Nephron (organoid): ENCODE results near the gene RBP5.
A peak's percentile ranks its signal among the peaks of the same experiment; 100 is the strongest.

Experiments used
- H3K27ac Mint-ChIP-seq, 3 experiments: 2 replicates each; pipeline ENCODE4 v1.8.0; 2020; ENCODE audit warnings: mixed read lengths in 3 of 3, mild to moderate bottlenecking in 2 of 3, moderate library complexity in 1 of 3
- H3K27me3 Mint-ChIP-seq: 2 replicates; pipeline ENCODE4 v1.8.0; 2021; ENCODE audit warnings: low read depth, mild to moderate bottlenecking, moderate library complexity, mixed read lengths
- H3K36me3 Mint-ChIP-seq: 2 replicates; pipeline ENCODE4 v1.8.0; 2020; ENCODE audit warnings: low read depth, mixed read lengths
- H3K4me1 Mint-ChIP-seq: 2 replicates; pipeline ENCODE4 v1.8.0; 2020; ENCODE audit warnings: mixed read lengths
- H3K4me3 Mint-ChIP-seq, 3 experiments: 2 replicates each; pipeline ENCODE4 v1.8.0; 2020; ENCODE audit warnings: mild to moderate bottlenecking in 3 of 3, mixed read lengths in 3 of 3, moderate library complexity in 2 of 3
- H3K9me3 Mint-ChIP-seq: 2 replicates; pipeline ENCODE4 v1.8.0; 2020; ENCODE audit warnings: mixed read lengths
- CTCF ChIP-seq, 3 experiments: fragments of 200-600 bp; sonication (generic); IDR thresholded peaks; one replicate each; pipeline ENCODE4 v1.5.0; 2021; ENCODE audit warnings: antibody characterized with exemption in 3 of 3; ENCODE audit not compliant: unreplicated experiment in 3 of 3

RBP5 gene

GRCh38 chr12:7151532-7151931, 22.8 kb upstream of the RBP5 start:
- Mint-ChIP-seq H3K4me1 (no peaks in the 10 kb centered on the region), H3K27ac (no peak overlapping the region), H3K9me3 (no peaks in the 10 kb centered on the region), H3K27me3 (no peaks in the 10 kb centered on the region), H3K36me3 (peaks cover 48% of the 10 kb centered on the region), H3K4me3 (no peak overlapping the region)
- TF ChIP-seq CTCF (IDR thresholded peaks at IDR 0.05; ENCODE audit: unreplicated experiment in 3 of 3): no peak

GRCh38 chr12:7150841-7151240, 22.2 kb upstream of the RBP5 start:
- Mint-ChIP-seq H3K4me3 (no peak overlapping the region), H3K9me3 (no peaks in the 10 kb centered on the region), H3K27me3 (no peaks in the 10 kb centered on the region), H3K4me1 (no peaks in the 10 kb centered on the region), H3K36me3 (peaks cover 47% of the 10 kb centered on the region), H3K27ac (no peak overlapping the region)
- TF ChIP-seq CTCF (IDR thresholded peaks at IDR 0.05; ENCODE audit: unreplicated experiment in 3 of 3): no peak

GRCh38 chr12:7150356-7150755, 21.7 kb upstream of the RBP5 start:
- Mint-ChIP-seq H3K36me3 (peaks cover 51% of the 10 kb centered on the region), H3K9me3 (no peaks in the 10 kb centered on the region), H3K27ac (no peak overlapping the region), H3K4me1 (no peaks in the 10 kb centered on the region), H3K4me3 (no peak overlapping the region), H3K27me3 (no peaks in the 10 kb centered on the region)
- no peak for TF ChIP-seq CTCF (IDR thresholded peaks at IDR 0.05; ENCODE audit: unreplicated experiment in 3 of 3)

GRCh38 chr12:7146906-7147305, 18.2 kb upstream of the RBP5 start:
- H3K9me3 Mint-ChIP-seq: no peaks in the 10 kb centered on the region
- no peak overlapping the region for H3K4me3 Mint-ChIP-seq
- H3K27me3 Mint-ChIP-seq: no peaks in the 10 kb centered on the region
- H3K36me3 Mint-ChIP-seq: peaks cover 54% of the 10 kb centered on the region
- no peaks in the 10 kb centered on the region for H3K4me1 Mint-ChIP-seq
- H3K27ac Mint-ChIP-seq: peak overlapping the region in 1 of 3 experiments; percentile 1
- TF ChIP-seq CTCF (IDR thresholded peaks at IDR 0.05; ENCODE audit: unreplicated experiment in 3 of 3): no peak

GRCh38 chr12:7146228-7146627, 17.5 kb upstream of the RBP5 start:
- Mint-ChIP-seq H3K4me1 (no peaks in the 10 kb centered on the region), H3K36me3 (peaks cover 60% of the 10 kb centered on the region), H3K27me3 (no peaks in the 10 kb centered on the region), H3K9me3 (no peaks in the 10 kb centered on the region), H3K27ac (peak overlapping the region in 1 of 3 experiments; percentile 1), H3K4me3 (no peak overlapping the region)
- no peak for TF ChIP-seq CTCF (IDR thresholded peaks at IDR 0.05; ENCODE audit: unreplicated experiment in 3 of 3)

GRCh38 chr12:7145671-7146070, 17.0 kb upstream of the RBP5 start:
- no peaks in the 10 kb centered on the region for H3K27me3 Mint-ChIP-seq
- H3K9me3 Mint-ChIP-seq: no peaks in the 10 kb centered on the region
- peaks cover 59% of the 10 kb centered on the region for H3K36me3 Mint-ChIP-seq
- no peaks in the 10 kb centered on the region for H3K4me1 Mint-ChIP-seq
- no peak for TF ChIP-seq CTCF (IDR thresholded peaks at IDR 0.05; ENCODE audit: unreplicated experiment in 3 of 3)
- H3K4me3 Mint-ChIP-seq: no peak overlapping the region
- H3K27ac Mint-ChIP-seq: no peak overlapping the region
